ENCODE measurements around the gene OR13C9. TPM values are rescaled to one million over a fixed set of nuclear protein-coding genes. Genes with fewer than 3 reads are reported as not detected.
"Not testable (repeated sequence)": the region's sequence is repeated elsewhere in the genome, so short reads cannot be mapped to it uniquely, and the experiment has no call there.

The OR13C9 gene
- total RNA-seq, 3 donors from 2014 or later (not counting 1 experiment from before 2014, with no cell fraction given): not detected

DNA sequence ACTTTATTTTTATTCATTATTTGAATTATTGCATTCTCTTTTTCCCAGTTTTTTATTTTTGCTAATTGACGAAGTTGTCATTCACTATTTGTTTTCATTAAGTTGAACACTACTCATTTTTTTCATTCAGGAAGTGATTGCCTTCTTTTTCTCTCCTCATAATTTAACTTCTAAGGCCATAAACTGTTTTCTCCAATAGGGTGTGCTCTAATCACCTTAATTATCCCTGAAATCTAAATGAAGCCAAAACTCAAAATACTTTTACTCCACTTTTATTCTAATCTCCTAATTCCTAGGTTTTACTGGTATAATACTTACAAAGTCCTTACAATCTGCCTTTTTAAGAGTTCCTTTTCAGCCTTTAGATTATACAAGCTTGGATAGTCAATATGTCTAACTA is 9.7 kb downstream of the OR13C9 start:
- H3K27ac Mint-ChIP-seq: no peak overlapping the region
- H3K9me3 ChIP-seq (ENCODE audit: control insufficient read depth, insufficient read depth, low read length): no peaks in the 10 kb centered on the region
- H3K4me3 ChIP-seq (ENCODE audit: low read length): no peak overlapping the region
- H3K27me3 ChIP-seq (ENCODE audit: control insufficient read depth, insufficient read depth, low read length): no peaks in the 10 kb centered on the region
- no peaks in the 10 kb centered on the region for H3K4me1 Mint-ChIP-seq
- peaks cover 0 to 3% of the 10 kb centered on the region in 2 donors for H3K9me3 Mint-ChIP-seq
- no peaks in the 10 kb centered on the region for H3K36me3 Mint-ChIP-seq
- H3K4me1 ChIP-seq (ENCODE audit: control insufficient read depth, insufficient read depth, low read length): no peaks in the 10 kb centered on the region
- H3K27ac ChIP-seq (ENCODE audit: low read length): no peak overlapping the region
- intact Hi-C loops (cut with micrococcal nuclease): no loop called here
- H3K4me3 Mint-ChIP-seq: no peak overlapping the region
- TF ChIP-seq, protein P1, sequence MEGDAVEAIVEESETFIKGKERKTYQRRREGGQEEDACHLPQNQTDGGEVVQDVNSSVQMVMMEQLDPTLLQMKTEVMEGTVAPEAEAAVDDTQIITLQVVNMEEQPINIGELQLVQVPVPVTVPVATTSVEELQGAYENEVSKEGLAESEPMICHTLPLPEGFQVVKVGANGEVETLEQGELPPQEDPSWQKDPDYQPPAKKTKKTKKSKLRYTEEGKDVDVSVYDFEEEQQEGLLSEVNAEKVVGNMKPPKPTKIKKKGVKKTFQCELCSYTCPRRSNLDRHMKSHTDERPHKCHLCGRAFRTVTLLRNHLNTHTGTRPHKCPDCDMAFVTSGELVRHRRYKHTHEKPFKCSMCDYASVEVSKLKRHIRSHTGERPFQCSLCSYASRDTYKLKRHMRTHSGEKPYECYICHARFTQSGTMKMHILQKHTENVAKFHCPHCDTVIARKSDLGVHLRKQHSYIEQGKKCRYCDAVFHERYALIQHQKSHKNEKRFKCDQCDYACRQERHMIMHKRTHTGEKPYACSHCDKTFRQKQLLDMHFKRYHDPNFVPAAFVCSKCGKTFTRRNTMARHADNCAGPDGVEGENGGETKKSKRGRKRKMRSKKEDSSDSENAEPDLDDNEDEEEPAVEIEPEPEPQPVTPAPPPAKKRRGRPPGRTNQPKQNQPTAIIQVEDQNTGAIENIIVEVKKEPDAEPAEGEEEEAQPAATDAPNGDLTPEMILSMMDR (IDR thresholded peaks at IDR 0.05): no peak
- ATAC-seq (no peak), DNase-seq (no peak)
- WGBS (ENCODE audit: insufficient coverage): 55% methylated on average over 1 of the region's 1 CpG
- H3K36me3 ChIP-seq (ENCODE audit: control insufficient read depth, insufficient read depth, low read length): no peaks in the 10 kb centered on the region
- H3K27me3 Mint-ChIP-seq (ENCODE audit: low read depth in 2 of 2): no peaks in the 10 kb centered on the region

DNA sequence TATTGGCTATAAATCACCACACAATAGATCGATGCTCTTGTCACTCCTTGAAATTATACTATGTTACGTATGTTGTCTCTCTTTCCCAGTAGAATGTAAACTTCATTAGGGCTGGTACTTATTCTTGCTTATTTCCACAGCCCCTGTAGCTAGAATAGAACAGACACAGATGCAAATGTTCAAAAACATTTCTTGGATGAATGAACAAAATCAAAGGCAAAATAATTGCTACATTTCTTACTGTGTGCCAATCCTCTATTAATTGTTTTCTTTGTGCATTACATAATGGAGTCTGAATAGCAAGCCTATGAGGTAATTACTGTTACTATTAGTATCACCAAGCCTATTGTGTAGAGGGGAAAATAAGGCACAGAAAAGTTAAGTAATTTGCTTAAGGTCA is 11.9 kb downstream of the OR13C9 start:
- H3K36me3 Mint-ChIP-seq: no peaks in the 10 kb centered on the region
- H3K4me3 ChIP-seq (ENCODE audit: low read length): no peak overlapping the region
- H3K4me3 Mint-ChIP-seq: no peak overlapping the region
- no peak overlapping the region for H3K27ac ChIP-seq (ENCODE audit: low read length)
- 92% methylated on average over 2 of the region's 2 CpGs for WGBS (ENCODE audit: insufficient coverage)
- ATAC-seq: no peak
- intact Hi-C loops (cut with micrococcal nuclease): loop anchor here (1.0 kb wide), 1 partner anchor 9 kb away; no protein-coding TSS in a partner anchor
- no peak overlapping the region for H3K27ac Mint-ChIP-seq
- no peaks in the 10 kb centered on the region for H3K27me3 Mint-ChIP-seq (ENCODE audit: low read depth in 2 of 2)
- peaks cover 0 to 3% of the 10 kb centered on the region in 2 donors for H3K9me3 Mint-ChIP-seq
- no peaks in the 10 kb centered on the region for H3K36me3 ChIP-seq (ENCODE audit: control insufficient read depth, insufficient read depth, low read length)
- TF ChIP-seq, protein P1 (IDR thresholded peaks at IDR 0.05): no peak
- H3K9me3 ChIP-seq (ENCODE audit: control insufficient read depth, insufficient read depth, low read length): no peaks in the 10 kb centered on the region
- H3K27me3 ChIP-seq (ENCODE audit: control insufficient read depth, insufficient read depth, low read length): no peaks in the 10 kb centered on the region
- no peak for DNase-seq
- no peaks in the 10 kb centered on the region for H3K4me1 Mint-ChIP-seq
- H3K4me1 ChIP-seq (ENCODE audit: control insufficient read depth, insufficient read depth, low read length): no peaks in the 10 kb centered on the region

DNA sequence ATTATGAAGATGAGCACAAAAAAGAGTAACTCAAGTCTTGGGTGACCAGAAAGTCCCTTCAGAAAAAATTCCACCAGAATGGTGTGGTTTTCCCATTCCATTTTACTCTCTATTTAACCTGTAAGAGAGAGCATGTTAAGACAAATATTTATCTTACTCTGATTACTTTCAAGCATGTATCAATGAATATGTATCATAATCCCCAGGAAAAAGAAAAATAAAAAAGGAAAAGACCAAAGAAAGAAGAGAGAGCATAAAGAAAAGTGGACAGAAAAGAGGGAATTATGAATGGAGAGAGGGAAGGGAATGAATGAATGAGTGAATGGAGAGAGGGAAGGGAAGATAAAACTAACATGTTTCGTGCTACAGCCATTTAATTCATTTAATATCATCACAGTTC is 12.5 kb downstream of the OR13C9 start, which contains the start of gene OR13C2:
Gene OR13C2 (minus strand): TSS at position 101 of the 400 bp plus-strand sequence. CDS start 0 bp downstream, at position 101.
- intact Hi-C loops (cut with micrococcal nuclease); ATAC-seq: not testable (repeated sequence)
- WGBS (ENCODE audit: insufficient coverage): no CpG with 5 or more reads among the region's 1 CpG

DNA sequence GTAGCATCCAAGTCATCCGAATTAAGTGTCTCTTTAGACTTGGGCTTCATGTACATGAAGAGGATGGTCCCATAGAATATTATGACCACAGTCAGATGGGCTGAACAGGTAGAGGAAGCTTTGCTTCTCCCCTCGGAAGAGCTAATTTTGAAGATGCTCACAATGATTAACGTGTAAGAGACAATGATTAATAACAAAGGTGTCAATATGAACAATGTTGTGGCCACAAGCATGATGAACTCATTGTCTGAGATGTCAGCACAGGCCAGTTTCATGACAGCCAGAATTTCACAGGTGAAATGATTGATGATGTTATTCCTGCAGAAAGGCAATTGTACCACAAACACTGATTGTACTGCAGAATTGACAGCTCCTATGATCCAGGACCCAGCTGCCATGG is 13.2 kb downstream of the OR13C9 start:
- Mint-ChIP-seq H3K27me3 (ENCODE audit: low read depth in 2 of 2) (no peaks in the 10 kb centered on the region), H3K36me3 (no peaks in the 10 kb centered on the region), H3K9me3 (peaks cover 0 to 3% of the 10 kb centered on the region in 2 donors), H3K4me1 (no peaks in the 10 kb centered on the region), H3K4me3 (no peak overlapping the region), H3K27ac (no peak overlapping the region)
- DNase-seq (no peak), ATAC-seq (no peak)
- Histone ChIP-seq H3K27me3 (ENCODE audit: control insufficient read depth, insufficient read depth, low read length) (no peaks in the 10 kb centered on the region), H3K4me1 (ENCODE audit: control insufficient read depth, insufficient read depth, low read length) (no peaks in the 10 kb centered on the region), H3K9me3 (ENCODE audit: control insufficient read depth, insufficient read depth, low read length) (no peaks in the 10 kb centered on the region), H3K27ac (ENCODE audit: low read length) (no peak overlapping the region), H3K4me3 (ENCODE audit: low read length) (no peak overlapping the region), H3K36me3 (ENCODE audit: control insufficient read depth, insufficient read depth, low read length) (no peaks in the 10 kb centered on the region)
- TF ChIP-seq, protein P1 (IDR thresholded peaks at IDR 0.05): no peak
- intact Hi-C loops (cut with micrococcal nuclease): no loop called here
- 72% methylated on average over 3 of the region's 3 CpGs for WGBS (ENCODE audit: insufficient coverage)

More for the DNA sequence above, 12.5 kb downstream of the OR13C9 start, which contains the start of gene OR13C2:
- H3K4me1 ChIP-seq (ENCODE audit: control insufficient read depth, insufficient read depth, low read length); H3K9me3 Mint-ChIP-seq; H3K4me1 Mint-ChIP-seq; H3K27ac Mint-ChIP-seq; H3K27ac ChIP-seq (ENCODE audit: low read length); DNase-seq; H3K27me3 ChIP-seq (ENCODE audit: control insufficient read depth, insufficient read depth, low read length); H3K4me3 ChIP-seq (ENCODE audit: low read length); H3K36me3 Mint-ChIP-seq; H3K36me3 ChIP-seq (ENCODE audit: control insufficient read depth, insufficient read depth, low read length); H3K9me3 ChIP-seq (ENCODE audit: control insufficient read depth, insufficient read depth, low read length); H3K4me3 Mint-ChIP-seq; H3K27me3 Mint-ChIP-seq (ENCODE audit: low read depth in 2 of 2): not testable (repeated sequence)

DNA sequence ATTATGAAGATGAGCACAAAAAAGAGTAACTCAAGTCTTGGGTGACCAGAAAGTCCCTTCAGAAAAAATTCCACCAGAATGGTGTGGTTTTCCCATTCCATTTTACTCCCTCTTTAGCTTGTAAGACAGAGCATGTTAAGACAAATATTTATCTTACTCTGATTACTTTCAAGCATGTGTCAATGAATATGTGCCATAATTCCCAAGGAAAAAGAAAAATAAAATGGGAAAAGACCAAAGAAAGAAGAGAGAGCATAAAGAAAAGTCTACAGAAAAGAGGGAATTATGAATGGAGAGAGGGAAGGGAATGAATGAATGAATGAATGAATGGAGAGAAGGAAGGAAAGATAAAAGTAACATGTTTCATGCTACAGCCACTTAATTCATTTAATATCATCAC is 18.7 kb downstream of the OR13C9 start, which contains the start of gene OR13C5:
Gene OR13C5 (minus strand): TSS at position 101 of the 400 bp plus-strand sequence. CDS start 0 bp downstream, at position 101.
- H3K4me1 Mint-ChIP-seq; DNase-seq; H3K4me3 Mint-ChIP-seq; H3K9me3 ChIP-seq (ENCODE audit: control insufficient read depth, insufficient read depth, low read length); H3K4me1 ChIP-seq (ENCODE audit: control insufficient read depth, insufficient read depth, low read length); H3K9me3 Mint-ChIP-seq; H3K27me3 Mint-ChIP-seq (ENCODE audit: low read depth in 2 of 2); H3K27ac ChIP-seq (ENCODE audit: low read length); H3K36me3 Mint-ChIP-seq; H3K27ac Mint-ChIP-seq; H3K4me3 ChIP-seq (ENCODE audit: low read length); H3K36me3 ChIP-seq (ENCODE audit: control insufficient read depth, insufficient read depth, low read length); intact Hi-C loops (cut with micrococcal nuclease); ATAC-seq; H3K27me3 ChIP-seq (ENCODE audit: control insufficient read depth, insufficient read depth, low read length): not testable (repeated sequence)

DNA sequence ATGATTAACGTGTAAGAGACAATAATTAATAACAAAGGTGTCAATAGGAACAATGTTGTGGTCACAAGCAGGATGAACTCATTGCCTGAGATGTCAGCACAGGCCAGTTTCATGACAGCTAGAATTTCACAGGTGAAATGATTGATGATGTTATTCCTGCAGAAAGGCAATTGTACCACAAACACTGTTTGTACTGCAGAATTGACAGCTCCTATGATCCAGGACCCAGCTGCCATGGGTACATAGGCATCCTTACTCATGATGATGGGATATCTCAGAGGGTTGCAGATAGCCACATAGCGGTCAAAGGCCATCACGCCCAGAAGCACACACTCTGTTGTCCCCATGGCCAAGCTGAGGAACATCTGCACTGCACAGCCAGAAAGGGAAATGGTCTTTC is 19.3 kb downstream of the OR13C9 start:
- H3K9me3 ChIP-seq (ENCODE audit: control insufficient read depth, insufficient read depth, low read length); H3K27ac Mint-ChIP-seq; H3K4me1 ChIP-seq (ENCODE audit: control insufficient read depth, insufficient read depth, low read length); H3K9me3 Mint-ChIP-seq; H3K27me3 ChIP-seq (ENCODE audit: control insufficient read depth, insufficient read depth, low read length); H3K27me3 Mint-ChIP-seq (ENCODE audit: low read depth in 2 of 2); H3K36me3 ChIP-seq (ENCODE audit: control insufficient read depth, insufficient read depth, low read length); H3K4me1 Mint-ChIP-seq; intact Hi-C loops (cut with micrococcal nuclease); H3K4me3 ChIP-seq (ENCODE audit: low read length); ATAC-seq; H3K36me3 Mint-ChIP-seq; H3K4me3 Mint-ChIP-seq; H3K27ac ChIP-seq (ENCODE audit: low read length); DNase-seq: not testable (repeated sequence)
- 62% methylated on average over 1 of the region's 3 CpGs for WGBS (ENCODE audit: insufficient coverage)

All from natural killer cell (primary cell).